Measurements from ENCODE around the gene EYA3. TPM values are rescaled to one million over a fixed set of nuclear protein-coding genes. Genes with fewer than 3 reads are reported as not detected.

The EYA3 gene
- total and polyA plus RNA-seq, 2 of the 8 experiments (the other 6 are each of a cell fraction or from before 2014, with no cell fraction given): 15.0 to 33.9 TPM

DNA sequence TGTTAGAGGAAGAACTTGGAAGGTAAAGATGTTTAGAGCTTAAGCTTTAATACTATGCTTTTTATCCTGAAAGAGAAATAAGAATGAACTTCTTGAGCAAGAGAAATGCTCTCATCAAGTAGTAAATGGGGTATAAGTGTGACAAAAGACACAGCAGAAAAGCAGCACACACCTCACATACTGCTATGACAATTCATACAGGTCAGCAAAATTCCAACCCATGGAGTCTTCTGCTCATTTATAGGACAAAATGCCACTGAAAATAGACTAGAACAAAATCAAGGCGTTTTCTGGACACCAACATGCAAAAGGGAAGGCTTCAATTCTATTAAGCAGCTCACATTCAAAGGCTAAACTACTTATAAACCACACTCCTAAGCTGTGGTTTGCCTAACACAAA is 61.2 kb downstream of the EYA3 start (continued):
- TF ChIP-seq RBBP5 (IDR thresholded peaks at IDR 0.05; ENCODE audit: borderline replicate concordance, low read depth, low read length): no peak
- TF ChIP-seq CBX5 (IDR thresholded peaks at IDR 0.05; ENCODE audit: low read depth, low read length): no peak
- TF ChIP-seq SAP30 (IDR thresholded peaks at IDR 0.05; ENCODE audit: insufficient read depth, insufficient replicate concordance, low read length): no peak
- no peak for TF ChIP-seq TAF1 (IDR thresholded peaks at IDR 0.05; ENCODE audit: low read depth, low read length)
- TF ChIP-seq TEAD4 (IDR thresholded peaks at IDR 0.05; ENCODE audit: low read depth, low read length): no peak
- TF ChIP-seq RAD21 (IDR thresholded peaks at IDR 0.05 in 1 of 2, conservative IDR thresholded peaks at IDR 0.05 in 1 of 2; ENCODE audit: low read depth in 2 of 2, low read length in 2 of 2): no peak
- no peak for TF ChIP-seq SIX5 (IDR thresholded peaks at IDR 0.05; ENCODE audit: low read depth, low read length)

All from H1 (cell line).